ENCODE results near the gene CHI3L1.

Gene CHI3L1

DNA sequence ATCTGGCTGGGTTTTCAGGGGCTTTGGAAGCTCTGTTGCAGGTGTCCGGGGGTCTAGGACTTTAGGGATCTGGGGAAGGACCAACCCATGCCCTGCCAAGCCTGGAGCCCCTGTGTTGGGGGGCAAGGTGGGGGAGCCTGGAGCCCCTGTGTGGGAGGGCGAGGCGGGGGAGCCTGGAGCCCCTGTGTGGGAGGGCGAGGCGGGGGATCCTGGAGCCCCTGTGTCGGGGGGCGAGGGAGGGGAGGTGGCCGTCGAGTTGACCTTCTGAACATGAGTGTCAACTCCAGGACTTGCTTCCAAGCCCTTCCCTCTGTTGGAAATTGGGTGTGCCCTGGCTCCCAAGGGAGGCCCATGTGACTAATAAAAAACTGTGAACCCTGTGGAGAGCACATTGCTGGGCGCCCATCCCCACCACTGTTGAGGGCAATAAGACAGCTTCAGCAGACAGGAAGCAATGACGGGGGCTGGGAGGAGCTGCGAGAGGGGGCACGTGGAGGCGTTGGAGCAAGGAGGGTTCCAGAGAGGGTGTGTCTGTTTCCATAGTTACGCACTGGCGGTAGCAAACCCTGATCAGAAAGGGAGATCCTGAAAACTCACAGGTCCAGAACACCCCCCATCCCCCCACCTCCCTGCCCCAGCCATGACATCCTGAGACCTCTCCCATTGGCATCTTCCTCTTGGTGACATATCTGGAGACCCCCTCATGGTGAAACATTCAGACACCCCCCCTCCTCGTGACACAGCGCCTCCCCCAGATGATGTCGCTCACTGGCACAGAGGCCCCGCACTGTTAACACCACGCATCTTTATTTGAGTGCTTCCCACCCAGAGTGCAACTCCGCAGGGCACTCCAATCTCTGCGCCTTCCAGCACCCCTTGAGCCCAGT is 19.2 kb downstream of the CHI3L1 start:
- no peak for DNase-seq

- no peak for DNase-seq
Measured at GRCh38 chr1:203166192-203166940, 20.1 kb downstream of the CHI3L1 start.

DNA sequence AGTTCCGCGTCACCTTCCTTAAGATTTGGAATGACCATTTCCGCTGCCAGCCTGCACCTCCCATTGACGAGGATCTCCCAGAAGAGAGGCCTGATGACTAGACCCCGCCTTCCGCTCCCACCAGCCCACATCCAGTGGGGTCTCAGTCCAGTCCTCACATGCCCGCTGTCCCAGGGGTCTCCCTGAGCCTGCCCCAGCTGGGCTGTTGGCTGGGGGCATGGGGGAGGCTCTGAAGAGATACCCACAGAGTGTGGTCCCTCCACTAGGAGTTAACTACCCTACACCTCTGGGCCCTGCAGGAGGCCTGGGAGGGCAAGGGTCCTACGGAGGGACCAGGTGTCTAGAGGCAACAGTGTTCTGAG is 20.7 kb downstream of the CHI3L1 start:
- no peak for DNase-seq

DNA sequence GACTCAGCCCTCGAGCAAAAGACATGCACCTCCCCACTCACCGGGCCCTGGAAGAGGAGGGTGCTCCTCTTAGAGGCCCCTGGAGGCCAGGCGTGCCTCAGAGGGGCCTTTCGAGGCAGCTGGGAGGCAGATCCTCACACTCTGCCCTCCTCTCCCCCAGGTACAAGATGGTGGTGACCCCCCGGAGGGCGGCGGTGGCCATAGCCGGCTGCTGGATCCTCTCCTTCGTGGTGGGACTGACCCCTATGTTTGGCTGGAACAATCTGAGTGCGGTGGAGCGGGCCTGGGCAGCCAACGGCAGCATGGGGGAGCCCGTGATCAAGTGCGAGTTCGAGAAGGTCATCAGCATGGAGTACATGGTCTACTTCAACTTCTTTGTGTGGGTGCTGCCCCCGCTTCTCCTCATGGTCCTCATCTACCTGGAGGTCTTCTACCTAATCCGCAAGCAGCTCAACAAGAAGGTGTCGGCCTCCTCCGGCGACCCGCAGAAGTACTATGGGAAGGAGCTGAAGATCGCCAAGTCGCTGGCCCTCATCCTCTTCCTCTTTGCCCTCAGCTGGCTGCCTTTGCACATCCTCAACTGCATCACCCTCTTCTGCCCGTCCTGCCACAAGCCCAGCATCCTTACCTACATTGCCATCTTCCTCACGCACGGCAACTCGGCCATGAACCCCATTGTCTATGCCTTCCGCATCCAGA is 21.3 kb downstream of the CHI3L1 start:
- no peak for DNase-seq

GRCh38 chr1:203163891-203164635 is 22.4 kb downstream of the CHI3L1 start:
- no peak for DNase-seq

- DNase-seq = no peak
Measured at GRCh38 chr1:203162403-203162802, 24.1 kb downstream of the CHI3L1 start.

GRCh38 chr1:203161703-203162102 is 24.8 kb downstream of the CHI3L1 start:
- DNase-seq = no peak

GRCh38 chr1:203161175-203161574 is 25.3 kb downstream of the CHI3L1 start:
- DNase-seq = no peak

- no peak for DNase-seq
Measured at GRCh38 chr1:203159844-203160243, 26.7 kb downstream of the CHI3L1 start.

- peak; percentile 95 for DNase-seq
Measured at GRCh38 chr1:203158960-203159665, 27.4 kb downstream of the CHI3L1 start.

DNA sequence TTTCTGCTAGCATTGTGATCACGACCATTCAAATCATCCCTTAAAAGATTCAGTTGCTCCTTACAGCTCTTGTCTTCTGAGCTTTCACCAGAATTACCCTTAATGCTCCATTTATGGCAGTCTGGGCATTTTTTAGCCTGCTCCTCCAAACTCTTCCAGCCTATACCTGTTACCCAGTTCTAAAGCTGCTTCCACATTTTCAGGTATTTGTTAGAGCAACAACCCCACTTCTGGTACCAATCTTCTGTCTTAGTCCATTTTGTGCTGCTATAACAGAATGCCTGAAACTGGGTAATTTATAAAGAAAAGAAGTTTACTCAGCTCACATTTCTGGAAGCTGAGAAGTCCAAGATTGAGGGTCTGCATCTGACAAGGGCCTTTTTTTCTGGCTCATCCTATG is 28.1 kb downstream of the CHI3L1 start:
- DNase-seq = no peak

GRCh38 chr1:203156280-203156679 is 30.2 kb downstream of the CHI3L1 start:
- no peak for DNase-seq

DNA sequence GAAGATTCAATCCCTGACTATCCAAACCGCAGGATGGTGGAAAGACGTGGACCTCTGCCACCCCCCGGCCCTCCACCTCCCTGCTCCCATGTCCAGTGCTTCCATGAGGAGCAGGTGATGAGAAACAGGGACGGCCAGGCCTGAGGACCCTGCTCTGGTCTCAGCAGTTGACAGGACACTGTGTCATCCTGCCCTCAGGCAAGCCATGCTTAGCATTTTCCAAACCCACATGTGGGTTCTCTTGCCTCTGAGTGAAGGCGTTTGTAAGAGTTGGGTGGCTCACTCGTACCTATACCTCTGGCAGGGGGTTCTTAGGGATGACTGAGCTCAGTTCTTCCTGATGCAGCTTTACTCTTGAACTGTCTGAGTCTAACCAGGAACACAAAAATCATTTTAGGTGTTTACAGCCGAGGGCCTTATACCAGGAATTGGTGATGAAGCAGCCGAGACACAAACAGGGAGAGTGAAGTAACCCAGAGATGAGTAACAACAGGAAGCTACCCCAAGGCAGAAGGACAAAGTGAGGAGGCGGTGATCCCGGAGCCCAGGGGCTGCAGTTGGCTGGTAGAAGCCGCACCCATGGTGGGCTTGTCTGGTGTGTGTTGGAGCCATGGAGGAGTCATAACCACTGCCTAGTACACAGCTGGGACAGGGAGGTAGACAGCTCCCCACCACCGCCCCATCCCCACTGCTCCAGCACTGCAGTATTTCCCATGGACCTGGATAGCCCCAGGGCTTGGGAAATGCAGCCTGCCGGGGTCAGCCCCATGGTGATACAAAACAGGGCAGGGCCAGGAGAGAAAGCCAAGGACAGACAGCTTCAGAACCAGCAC is 32.3 kb downstream of the CHI3L1 start:
- no peak for DNase-seq

DNA sequence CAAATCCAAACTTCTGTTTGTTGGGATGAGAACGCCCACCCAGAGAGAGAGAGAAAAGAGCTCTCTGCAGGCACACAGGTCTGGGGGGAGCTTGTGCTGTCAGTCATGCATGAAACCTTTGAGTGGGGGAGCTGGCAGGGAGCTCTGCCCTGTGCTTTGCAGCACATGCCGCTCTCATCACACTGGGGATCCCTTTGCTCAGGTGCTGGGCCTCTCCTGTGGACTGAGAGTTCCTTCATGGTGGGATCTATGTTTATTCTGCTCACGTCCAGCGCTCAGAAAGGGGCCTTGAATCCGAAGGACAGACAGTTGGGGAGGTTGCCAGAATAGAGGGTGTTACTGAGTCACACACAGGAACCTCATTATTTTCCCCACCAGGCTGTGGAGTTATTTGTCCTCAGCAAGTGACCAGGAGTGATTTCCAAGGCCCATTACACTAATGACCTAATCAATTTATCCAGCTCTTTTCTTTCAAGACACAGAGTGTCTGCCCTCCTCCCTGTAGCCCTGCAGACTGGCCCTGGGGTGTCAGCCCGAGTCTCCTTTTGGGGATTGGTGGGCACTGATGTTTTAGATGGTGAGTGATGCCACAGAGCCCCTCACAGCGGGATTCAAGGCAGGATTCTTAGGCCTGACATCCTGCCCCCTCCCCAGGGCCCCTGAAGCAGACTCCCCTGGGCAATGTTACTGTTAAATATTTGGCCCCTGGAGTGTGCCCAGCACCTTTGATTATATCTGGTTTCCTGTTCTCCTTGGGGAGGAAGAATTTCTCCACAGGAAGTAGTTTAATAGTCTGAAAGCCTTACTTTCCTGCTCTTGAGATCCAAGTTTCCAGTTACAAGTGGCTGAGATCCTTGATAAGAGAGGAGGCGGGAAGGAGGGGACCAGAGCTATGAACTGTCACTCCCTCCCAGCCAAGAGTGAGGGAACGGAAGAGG is 33.2 kb downstream of the CHI3L1 start:
- no peak for DNase-seq

- DNase-seq = no peak
Measured at GRCh38 chr1:203152158-203153034, 34.1 kb downstream of the CHI3L1 start.

DNA sequence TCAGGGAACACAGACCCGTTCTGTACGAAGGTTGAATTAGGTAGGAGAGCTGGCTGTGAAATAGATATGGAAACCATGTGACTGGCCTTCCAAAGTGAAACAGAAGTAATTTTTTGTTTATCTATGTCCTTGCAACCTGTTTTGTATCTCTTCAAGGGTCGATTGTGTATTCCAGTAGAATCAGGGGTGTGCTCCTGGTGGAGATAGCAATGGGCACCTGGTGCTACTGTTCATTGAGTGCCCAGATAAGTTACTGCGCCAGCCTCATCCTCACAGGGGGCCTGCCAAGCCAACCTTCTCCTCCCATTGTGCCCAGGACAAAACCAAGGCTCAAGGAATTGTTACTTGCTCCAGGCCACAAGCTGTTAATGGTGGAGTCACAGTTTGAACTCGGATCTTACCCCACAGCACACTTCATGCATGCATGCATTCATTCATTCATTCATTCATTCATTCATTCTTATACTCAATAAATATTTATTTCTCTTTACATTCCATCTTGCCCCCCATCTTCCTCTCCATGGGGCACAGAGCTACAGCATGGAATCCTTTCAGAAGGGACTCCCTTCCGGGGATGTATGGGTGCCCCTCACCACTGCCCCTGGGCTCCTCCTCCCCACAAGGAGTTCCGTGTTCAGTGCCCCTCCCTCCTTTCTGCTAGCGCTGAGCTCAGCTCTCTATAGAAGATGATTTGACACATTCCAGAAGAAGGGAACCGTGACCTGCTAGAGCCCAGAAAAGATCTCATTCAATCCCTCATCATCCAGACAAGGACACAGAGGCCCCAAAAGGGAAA is 34.9 kb downstream of the CHI3L1 start:
- DNase-seq = no peak

DNA sequence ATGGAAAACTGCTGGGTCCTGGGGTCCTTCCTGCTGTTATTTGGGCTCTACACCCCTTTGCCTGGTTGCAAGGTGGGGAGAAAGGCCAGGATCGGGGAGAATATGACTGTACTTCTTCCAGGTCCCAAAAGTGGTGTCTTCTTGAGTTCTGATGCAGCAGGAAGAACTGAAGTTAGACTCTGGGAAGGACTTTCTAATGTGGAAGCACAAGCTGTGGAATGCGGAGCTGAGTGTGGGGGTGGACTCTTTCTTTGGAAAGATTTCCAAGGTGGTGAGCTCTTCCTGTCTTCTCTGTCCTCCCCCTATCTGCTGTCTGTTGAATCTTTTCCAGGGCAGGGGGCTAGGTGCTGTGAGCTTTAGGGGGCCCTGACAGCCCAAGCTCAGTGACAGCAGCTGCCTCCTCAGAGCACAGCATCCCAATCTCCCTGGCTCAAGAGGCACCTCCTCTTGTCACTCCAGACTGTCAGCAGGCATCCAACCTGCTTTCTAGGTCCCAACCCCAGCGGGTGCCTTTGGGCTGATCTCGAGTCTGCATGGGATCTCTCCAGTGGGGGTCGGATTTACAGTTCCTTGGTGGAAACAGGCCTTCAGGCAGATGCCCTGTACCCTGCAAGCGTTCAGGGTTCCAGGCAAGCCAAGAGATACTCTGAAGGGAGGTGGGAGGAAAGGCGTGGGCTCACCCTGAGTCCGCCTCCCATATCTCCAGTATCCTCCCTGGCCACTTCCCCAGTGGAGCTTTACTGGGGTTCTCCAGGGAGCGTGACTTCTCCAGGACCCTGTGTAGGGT is 35.8 kb downstream of the CHI3L1 start:
- no peak for DNase-seq

Data from NCI-H1694 treated with DMSO at 0.1 percent for 48 hours (cell line).